ENCODE measurements around the gene OVCH1.
"Not testable (repeated sequence)": the region's sequence is repeated elsewhere in the genome, so short reads cannot be mapped to it uniquely, and the experiment has no call there.

Gene OVCH1

GRCh38 chr12:29416748-29417147 is 80.7 kb downstream of the OVCH1 start:
- H3K27ac ChIP-seq, result no peak overlapping the region
- no peaks in the 10 kb centered on the region for H3K9me3 ChIP-seq (ENCODE audit: low read depth, low read length)
- TF ChIP-seq EZH2 (IDR thresholded peaks at IDR 0.05) (no peak), FOXP2 (optimal IDR thresholded peaks at IDR 0.05; ENCODE audit: control extremely low read depth, extremely low read length, insufficient read depth) (no peak), POLR2AphosphoS5 (IDR thresholded peaks at IDR 0.05; ENCODE audit: borderline replicate concordance, low read depth, low read length) (no peak)
- no peak overlapping the region for H3K9ac ChIP-seq (ENCODE audit: insufficient read length)
- DNase-seq (ENCODE audit: low read depth, low spot score), result no peak
- no peaks in the 10 kb centered on the region for H3K36me3 ChIP-seq (ENCODE audit: insufficient read depth, low read length)
- H3K4me3 ChIP-seq, result no peak overlapping the region

- Histone ChIP-seq H3K9ac (ENCODE audit: insufficient read length) (no peak overlapping the region), H3K27ac (no peak overlapping the region), H3K4me3 (no peak overlapping the region), H3K9me3 (ENCODE audit: low read depth, low read length) (no peaks in the 10 kb centered on the region), H3K36me3 (ENCODE audit: insufficient read depth, low read length) (no peaks in the 10 kb centered on the region)
- TF ChIP-seq POLR2AphosphoS5 (IDR thresholded peaks at IDR 0.05; ENCODE audit: borderline replicate concordance, low read depth, low read length), result no peak
- TF ChIP-seq EZH2 (IDR thresholded peaks at IDR 0.05), result no peak
- TF ChIP-seq FOXP2 (optimal IDR thresholded peaks at IDR 0.05; ENCODE audit: control extremely low read depth, extremely low read length, insufficient read depth), result no peak
- no peak for DNase-seq (ENCODE audit: low read depth, low spot score)
Observed at GRCh38 chr12:29415111-29415510, 82.4 kb downstream of the OVCH1 start.

GRCh38 chr12:29414368-29414767 is 83.1 kb downstream of the OVCH1 start:
- no peak for DNase-seq (ENCODE audit: low read depth, low spot score)
- H3K9me3 ChIP-seq (ENCODE audit: low read depth, low read length), result no peaks in the 10 kb centered on the region
- TF ChIP-seq EZH2 (IDR thresholded peaks at IDR 0.05) (no peak), POLR2AphosphoS5 (IDR thresholded peaks at IDR 0.05; ENCODE audit: borderline replicate concordance, low read depth, low read length) (no peak), FOXP2 (optimal IDR thresholded peaks at IDR 0.05; ENCODE audit: control extremely low read depth, extremely low read length, insufficient read depth) (no peak)
- no peaks in the 10 kb centered on the region for H3K36me3 ChIP-seq (ENCODE audit: insufficient read depth, low read length)
- H3K27ac ChIP-seq, result no peak overlapping the region
- no peak overlapping the region for H3K4me3 ChIP-seq
- no peak overlapping the region for H3K9ac ChIP-seq (ENCODE audit: insufficient read length)

- Histone ChIP-seq H3K9me3 (ENCODE audit: low read depth, low read length) (no peaks in the 10 kb centered on the region), H3K4me3 (no peak overlapping the region), H3K9ac (ENCODE audit: insufficient read length) (no peak overlapping the region), H3K36me3 (ENCODE audit: insufficient read depth, low read length) (no peaks in the 10 kb centered on the region), H3K27ac (no peak overlapping the region)
- TF ChIP-seq POLR2AphosphoS5 (IDR thresholded peaks at IDR 0.05; ENCODE audit: borderline replicate concordance, low read depth, low read length) (no peak), FOXP2 (optimal IDR thresholded peaks at IDR 0.05; ENCODE audit: control extremely low read depth, extremely low read length, insufficient read depth) (no peak), EZH2 (IDR thresholded peaks at IDR 0.05) (no peak)
- DNase-seq (ENCODE audit: low read depth, low spot score), result no peak
Observed at GRCh38 chr12:29405561-29405960, 91.9 kb downstream of the OVCH1 start.

- Histone ChIP-seq H3K9ac (ENCODE audit: insufficient read length) (no peak overlapping the region), H3K9me3 (ENCODE audit: low read depth, low read length) (no peaks in the 10 kb centered on the region), H3K27ac (no peak overlapping the region), H3K4me3 (no peak overlapping the region), H3K36me3 (ENCODE audit: insufficient read depth, low read length) (no peaks in the 10 kb centered on the region)
- TF ChIP-seq POLR2AphosphoS5 (IDR thresholded peaks at IDR 0.05; ENCODE audit: borderline replicate concordance, low read depth, low read length) (no peak), EZH2 (IDR thresholded peaks at IDR 0.05) (no peak), FOXP2 (optimal IDR thresholded peaks at IDR 0.05; ENCODE audit: control extremely low read depth, extremely low read length, insufficient read depth) (no peak)
- DNase-seq (ENCODE audit: low read depth, low spot score), result no peak
Observed at GRCh38 chr12:29403991-29404390, 93.5 kb downstream of the OVCH1 start.

GRCh38 chr12:29402437-29402836 is 95.0 kb downstream of the OVCH1 start:
- TF ChIP-seq EZH2 (IDR thresholded peaks at IDR 0.05) (no peak), POLR2AphosphoS5 (IDR thresholded peaks at IDR 0.05; ENCODE audit: borderline replicate concordance, low read depth, low read length) (no peak), FOXP2 (optimal IDR thresholded peaks at IDR 0.05; ENCODE audit: control extremely low read depth, extremely low read length, insufficient read depth) (no peak)
- Histone ChIP-seq H3K9ac (ENCODE audit: insufficient read length) (no peak overlapping the region), H3K36me3 (ENCODE audit: insufficient read depth, low read length) (no peaks in the 10 kb centered on the region), H3K27ac (no peak overlapping the region), H3K4me3 (no peak overlapping the region), H3K9me3 (ENCODE audit: low read depth, low read length) (no peaks in the 10 kb centered on the region)
- DNase-seq (ENCODE audit: low read depth, low spot score), result no peak

- no peak for DNase-seq (ENCODE audit: low read depth, low spot score)
- TF ChIP-seq FOXP2 (optimal IDR thresholded peaks at IDR 0.05; ENCODE audit: control extremely low read depth, extremely low read length, insufficient read depth) (no peak), POLR2AphosphoS5 (IDR thresholded peaks at IDR 0.05; ENCODE audit: borderline replicate concordance, low read depth, low read length) (no peak), EZH2 (IDR thresholded peaks at IDR 0.05) (no peak)
- no peak overlapping the region for H3K9ac ChIP-seq (ENCODE audit: insufficient read length)
- no peaks in the 10 kb centered on the region for H3K36me3 ChIP-seq (ENCODE audit: insufficient read depth, low read length)
- no peaks in the 10 kb centered on the region for H3K9me3 ChIP-seq (ENCODE audit: low read depth, low read length)
- no peak overlapping the region for H3K4me3 ChIP-seq
- no peak overlapping the region for H3K27ac ChIP-seq
Observed at GRCh38 chr12:29398495-29398894, 99.0 kb downstream of the OVCH1 start.

GRCh38 chr12:29396774-29397173 is 100.7 kb downstream of the OVCH1 start:
- no peak for DNase-seq (ENCODE audit: low read depth, low spot score)
- H3K36me3 ChIP-seq (ENCODE audit: insufficient read depth, low read length), result no peaks in the 10 kb centered on the region
- no peak overlapping the region for H3K27ac ChIP-seq
- no peak overlapping the region for H3K4me3 ChIP-seq
- H3K9ac ChIP-seq (ENCODE audit: insufficient read length), result no peak overlapping the region
- TF ChIP-seq POLR2AphosphoS5 (IDR thresholded peaks at IDR 0.05; ENCODE audit: borderline replicate concordance, low read depth, low read length), result no peak
- no peak for TF ChIP-seq EZH2 (IDR thresholded peaks at IDR 0.05)
- TF ChIP-seq FOXP2 (optimal IDR thresholded peaks at IDR 0.05; ENCODE audit: control extremely low read depth, extremely low read length, insufficient read depth), result no peak
- H3K9me3 ChIP-seq (ENCODE audit: low read depth, low read length), result no peaks in the 10 kb centered on the region

- no peak overlapping the region for H3K27ac ChIP-seq
- no peak for DNase-seq (ENCODE audit: low read depth, low spot score)
- no peak overlapping the region for H3K9ac ChIP-seq (ENCODE audit: insufficient read length)
- H3K36me3 ChIP-seq (ENCODE audit: insufficient read depth, low read length), result no peaks in the 10 kb centered on the region
- H3K9me3 ChIP-seq (ENCODE audit: low read depth, low read length), result no peaks in the 10 kb centered on the region
- TF ChIP-seq FOXP2 (optimal IDR thresholded peaks at IDR 0.05; ENCODE audit: control extremely low read depth, extremely low read length, insufficient read depth) (no peak), POLR2AphosphoS5 (IDR thresholded peaks at IDR 0.05; ENCODE audit: borderline replicate concordance, low read depth, low read length) (no peak), EZH2 (IDR thresholded peaks at IDR 0.05) (no peak)
- H3K4me3 ChIP-seq, result no peak overlapping the region
Observed at GRCh38 chr12:29395356-29395755, 102.1 kb downstream of the OVCH1 start.

GRCh38 chr12:29390419-29390818 is 107.1 kb downstream of the OVCH1 start:
- H3K9ac ChIP-seq (ENCODE audit: insufficient read length); H3K4me3 ChIP-seq; H3K27ac ChIP-seq; H3K9me3 ChIP-seq (ENCODE audit: low read depth, low read length); DNase-seq (ENCODE audit: low read depth, low spot score); H3K36me3 ChIP-seq (ENCODE audit: insufficient read depth, low read length): not testable (repeated sequence)
